Transverse colon (tissue), 4 donors: ENCODE measurements around the gene EFEMP2.

Source experiments
- CTCF ChIP-seq, 5 experiments: fragments of 200-600 bp in 3 of 5; fragments of 450-650 bp in 2 of 5; sonication (generic) in 3 of 5; IDR thresholded peaks; 1 replicate in 2 of 5; 2 replicates in 3 of 5; pipeline ENCODE4 v1.5.1; 2016 to 2017; ENCODE audit warnings: antibody characterized with exemption in 5 of 5, inconsistent platforms in 3 of 5, mild to moderate bottlenecking in 2 of 5, moderate library complexity in 1 of 5
- EP300 ChIP-seq: sonication (generic); formaldehyde crosslinking; IDR thresholded peaks from one replicate; pipeline ENCODE4 v1.6.1; 2017; ENCODE audit warnings: antibody characterized with exemption, low read depth
- POLR2A ChIP-seq: fragments of 450-650 bp; IDR thresholded peaks from one replicate; pipeline ENCODE4 v1.6.1; 2016; ENCODE audit warnings: antibody characterized with exemption, mild to moderate bottlenecking, moderate library complexity
- POLR2AphosphoS5 ChIP-seq, 3 donors: sonication (generic); formaldehyde crosslinking; IDR thresholded peaks; one replicate each; pipeline ENCODE4 v1.6.1; 2016; ENCODE audit warnings: antibody characterized with exemption in 3 of 3

GRCh38 chr11:65911682-65912568, 39.3 kb upstream of the EFEMP2 start:
- TF ChIP-seq CTCF (IDR thresholded peaks at IDR 0.05) (peak in 2 of 5 experiments; percentile 14 to 16), POLR2A (no peak), POLR2AphosphoS5 (IDR thresholded peaks at IDR 0.05) (peak in 2 of 3 donors; percentile 11 to 42), EP300 (no peak)
